H1 (cell line): Measurements from ENCODE around the gene CPE.

Experiments
- CHD2 ChIP-seq: IDR thresholded peaks from 2 replicates; pipeline ENCODE4 v1.6.1; 2012; ENCODE audit warnings: low read length, improper control_type of control experiment
- CREB1 ChIP-seq: IDR thresholded peaks from 2 replicates; pipeline ENCODE4 v1.6.1; 2012; ENCODE audit warnings: inconsistent platforms
- JUN ChIP-seq: IDR thresholded peaks from 2 replicates; pipeline ENCODE4 v1.6.1; 2011; ENCODE audit warnings: low read depth, mild to moderate bottlenecking, improper control_type of control experiment, low read length
- POLR2A ChIP-seq, 2 experiments: IDR thresholded peaks; 1 replicate in 1 of 2; 2 replicates in 1 of 2; pipeline ENCODE4 v1.6.1; 2011; ENCODE audit warnings: low read depth in 2 of 2, low read length in 2 of 2, mild to moderate bottlenecking in 2 of 2; ENCODE audit errors: control extremely low read depth in 1 of 2
- RFX5 ChIP-seq: IDR thresholded peaks from 2 replicates; pipeline ENCODE4 v1.6.1; 2011; ENCODE audit warnings: low read depth, low read length, improper control_type of control experiment, borderline replicate concordance
- TAF1 ChIP-seq: IDR thresholded peaks from 2 replicates; pipeline ENCODE4 v1.6.1; 2011; ENCODE audit warnings: mild to moderate bottlenecking, low read depth, low read length
- TF ChIP-seq, protein P1 (sequence below), 3 experiments: IDR thresholded peaks; 1 replicate in 2 of 3; 2 replicates in 1 of 3; pipeline versions ENCODE4 v1.5.1 to v1.6.1; 2011; ENCODE audit warnings: low read length in 3 of 3, mild to moderate bottlenecking in 3 of 3, inconsistent platforms in 2 of 3, low read depth in 1 of 3, moderate library complexity in 1 of 3; ENCODE audit not compliant: insufficient read depth in 1 of 3; ENCODE audit errors: control extremely low read depth in 1 of 3

DNA sequence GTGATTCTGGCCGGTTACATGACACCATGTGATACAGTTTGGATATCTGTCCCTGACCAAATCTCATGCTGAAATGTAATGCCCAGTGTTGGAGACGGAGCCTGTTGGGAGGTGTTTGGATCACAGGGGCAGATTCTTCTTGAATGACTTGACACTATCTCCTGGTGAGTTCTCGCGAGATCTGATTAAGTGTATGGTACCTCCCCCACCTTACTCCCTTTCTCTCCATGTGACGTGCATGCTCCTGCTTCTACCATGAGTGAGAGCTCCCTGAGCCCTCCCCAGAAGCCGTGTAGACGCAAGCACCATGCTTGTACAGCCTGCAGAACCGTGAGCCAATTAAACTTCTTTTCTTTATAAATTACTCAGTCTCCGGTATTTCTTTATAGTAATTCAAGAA, 23.6 kb downstream of the CPE start:
- TF ChIP-seq JUN (no peak), TAF1 (no peak), RFX5 (no peak), CREB1 (no peak), CHD2 (peak; percentile 58; the same call in 1 of the 2 replicates), POLR2A (IDR thresholded peaks at IDR 0.05; ENCODE audit: control extremely low read depth in 1 of 2, low read depth in 2 of 2, low read length in 2 of 2) (no peak)
- TF ChIP-seq, protein P1, sequence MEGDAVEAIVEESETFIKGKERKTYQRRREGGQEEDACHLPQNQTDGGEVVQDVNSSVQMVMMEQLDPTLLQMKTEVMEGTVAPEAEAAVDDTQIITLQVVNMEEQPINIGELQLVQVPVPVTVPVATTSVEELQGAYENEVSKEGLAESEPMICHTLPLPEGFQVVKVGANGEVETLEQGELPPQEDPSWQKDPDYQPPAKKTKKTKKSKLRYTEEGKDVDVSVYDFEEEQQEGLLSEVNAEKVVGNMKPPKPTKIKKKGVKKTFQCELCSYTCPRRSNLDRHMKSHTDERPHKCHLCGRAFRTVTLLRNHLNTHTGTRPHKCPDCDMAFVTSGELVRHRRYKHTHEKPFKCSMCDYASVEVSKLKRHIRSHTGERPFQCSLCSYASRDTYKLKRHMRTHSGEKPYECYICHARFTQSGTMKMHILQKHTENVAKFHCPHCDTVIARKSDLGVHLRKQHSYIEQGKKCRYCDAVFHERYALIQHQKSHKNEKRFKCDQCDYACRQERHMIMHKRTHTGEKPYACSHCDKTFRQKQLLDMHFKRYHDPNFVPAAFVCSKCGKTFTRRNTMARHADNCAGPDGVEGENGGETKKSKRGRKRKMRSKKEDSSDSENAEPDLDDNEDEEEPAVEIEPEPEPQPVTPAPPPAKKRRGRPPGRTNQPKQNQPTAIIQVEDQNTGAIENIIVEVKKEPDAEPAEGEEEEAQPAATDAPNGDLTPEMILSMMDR (IDR thresholded peaks at IDR 0.05; ENCODE audit: control extremely low read depth in 1 of 3, insufficient read depth in 1 of 3, low read depth in 1 of 3, low read length in 3 of 3) = no peak
